ENCODE measurements around the gene CLEC3B.

The CLEC3B gene

DNA sequence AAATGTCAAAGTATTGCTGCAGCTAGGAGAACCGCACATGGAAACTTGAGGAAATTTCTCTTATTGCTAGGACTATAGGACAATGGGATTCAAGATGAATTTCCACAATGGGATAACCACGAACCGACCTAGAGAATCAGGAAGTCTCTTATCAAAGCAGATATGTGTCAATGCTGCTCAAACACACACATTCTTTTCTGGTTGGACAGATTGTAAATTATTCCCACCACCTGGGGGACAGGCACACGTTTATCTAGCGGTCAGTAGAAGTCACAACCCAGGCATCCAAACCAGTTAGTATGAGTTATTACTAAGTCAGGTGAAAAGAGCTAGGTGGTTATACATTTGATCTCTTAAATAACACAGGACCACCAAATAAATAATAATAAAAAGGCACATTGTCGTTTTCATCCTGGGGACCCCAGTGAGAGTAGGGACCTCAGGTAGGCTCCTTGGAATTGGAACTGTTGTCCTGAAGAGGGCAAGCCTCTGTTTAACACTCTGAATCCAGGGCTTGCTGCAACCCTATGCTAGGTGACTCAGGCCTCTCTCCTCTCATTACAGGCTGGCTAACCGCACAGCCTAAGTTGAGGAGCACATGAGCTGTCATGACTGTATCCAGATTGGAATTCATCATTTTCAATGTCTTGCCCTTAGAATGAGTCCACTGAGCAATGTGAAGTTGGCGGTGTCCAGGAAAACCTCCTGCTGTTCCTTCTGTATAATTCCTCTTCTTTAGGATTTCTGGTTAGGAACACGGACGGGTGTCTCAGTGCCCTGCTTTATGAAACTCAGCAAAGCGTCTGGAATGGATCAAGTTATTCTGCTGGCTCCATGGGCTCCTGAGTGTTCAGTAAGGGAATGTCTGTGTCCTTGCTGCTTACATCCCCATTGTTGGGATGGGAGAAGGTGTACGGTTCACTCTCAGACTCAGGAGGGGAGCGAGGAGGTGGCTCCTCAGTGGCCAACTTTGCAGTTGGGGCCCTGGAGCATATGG, 59.0 kb downstream of the CLEC3B start:
- Histone ChIP-seq H3K9ac (ENCODE audit: low read length in 5 of 5) (no peak overlapping the region), H3K36me3 (ENCODE audit: control insufficient read depth in 5 of 5, insufficient read depth in 5 of 5, low read length in 5 of 5) (no peaks in the 10 kb centered on the region), H3K4me1 (ENCODE audit: control insufficient read depth in 5 of 5, insufficient read depth in 5 of 5, low read length in 5 of 5) (no peaks in the 10 kb centered on the region), H3K4me3 (ENCODE audit: low read depth in 1 of 5, low read length in 5 of 5) (no peak overlapping the region), H3K27me3 (ENCODE audit: control insufficient read depth in 5 of 5, insufficient read depth in 4 of 5, low read length in 5 of 5) (peaks cover 0 to 2% (median 0%) of the 10 kb centered on the region in 5 donors), H3K27ac (ENCODE audit: low read depth, low read length) (no peak overlapping the region), H3K9me3 (ENCODE audit: control insufficient read depth in 5 of 5, low read length in 5 of 5) (no peaks in the 10 kb centered on the region)
